Ovary (tissue), 3 donors: ENCODE results near the gene AGMO.

ENCODE experiments used
- EP300 ChIP-seq: sonication (generic); formaldehyde crosslinking; IDR thresholded peaks from one replicate; pipeline ENCODE4 v1.6.1; 2017; ENCODE audit warnings: antibody characterized with exemption
- POLR2A ChIP-seq: fragments of 450-650 bp; IDR thresholded peaks from one replicate; pipeline ENCODE4 v1.6.1; 2017; ENCODE audit warnings: antibody characterized with exemption, mild to moderate bottlenecking, moderate library complexity
- TF ChIP-seq, protein P1 (sequence below), 3 donors: fragments of 450-650 bp in 2 of 3; fragments of 200-600 bp in 1 of 3; IDR thresholded peaks; one replicate each; pipeline versions ENCODE4 v1.5.1 to v1.8.0; 2016 to 2022; ENCODE audit warnings: antibody characterized with exemption in 3 of 3, mild to moderate bottlenecking in 1 of 3
- donor health status: DM: no; HTN: no; CAD: no.

DNA sequence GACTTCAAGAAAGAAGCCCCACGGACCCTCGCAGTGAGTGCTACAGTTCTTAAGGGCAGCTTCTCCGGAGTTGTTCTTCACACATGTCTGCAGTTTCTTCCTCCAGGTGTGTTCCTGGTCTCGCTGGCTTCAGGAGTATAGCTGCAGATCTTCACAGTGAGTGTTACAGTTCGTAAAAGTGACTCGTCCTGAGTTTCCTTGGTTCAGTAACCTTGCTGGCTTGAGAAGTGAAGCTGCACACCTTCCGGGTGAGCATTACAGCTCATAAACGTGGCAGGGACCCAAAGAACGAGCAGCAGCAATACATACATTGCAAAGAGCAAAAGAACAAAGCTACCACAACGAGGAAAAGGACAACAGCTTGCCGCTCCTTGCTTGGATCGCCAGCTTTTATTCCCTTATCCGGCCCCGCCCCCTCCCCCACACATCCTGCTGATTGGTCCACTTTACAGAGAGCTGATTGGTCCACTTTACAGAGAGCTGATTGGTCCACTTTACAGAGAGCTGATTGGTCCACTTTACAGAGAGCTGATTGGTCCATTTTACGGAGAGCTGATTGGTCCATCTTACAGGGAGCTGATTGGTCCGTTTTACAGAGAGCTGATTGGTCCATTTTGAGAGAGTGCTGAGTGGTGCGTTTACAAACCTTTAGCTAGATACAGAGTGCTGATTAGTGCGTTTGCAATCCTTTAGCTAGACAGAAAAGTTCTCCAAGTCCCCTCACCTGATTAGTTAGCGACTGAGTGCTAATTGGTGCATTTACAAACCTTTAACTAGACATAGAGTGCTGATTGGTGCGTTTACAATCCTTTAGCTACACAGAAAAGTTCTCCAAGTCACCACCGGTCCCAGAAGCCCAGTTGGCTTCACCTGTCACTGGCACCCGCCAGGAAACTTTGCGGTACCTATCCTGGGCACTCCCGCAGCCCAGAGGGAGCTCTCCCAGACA lies 165.3 kb downstream of the AGMO start:
- TF ChIP-seq, protein P1, sequence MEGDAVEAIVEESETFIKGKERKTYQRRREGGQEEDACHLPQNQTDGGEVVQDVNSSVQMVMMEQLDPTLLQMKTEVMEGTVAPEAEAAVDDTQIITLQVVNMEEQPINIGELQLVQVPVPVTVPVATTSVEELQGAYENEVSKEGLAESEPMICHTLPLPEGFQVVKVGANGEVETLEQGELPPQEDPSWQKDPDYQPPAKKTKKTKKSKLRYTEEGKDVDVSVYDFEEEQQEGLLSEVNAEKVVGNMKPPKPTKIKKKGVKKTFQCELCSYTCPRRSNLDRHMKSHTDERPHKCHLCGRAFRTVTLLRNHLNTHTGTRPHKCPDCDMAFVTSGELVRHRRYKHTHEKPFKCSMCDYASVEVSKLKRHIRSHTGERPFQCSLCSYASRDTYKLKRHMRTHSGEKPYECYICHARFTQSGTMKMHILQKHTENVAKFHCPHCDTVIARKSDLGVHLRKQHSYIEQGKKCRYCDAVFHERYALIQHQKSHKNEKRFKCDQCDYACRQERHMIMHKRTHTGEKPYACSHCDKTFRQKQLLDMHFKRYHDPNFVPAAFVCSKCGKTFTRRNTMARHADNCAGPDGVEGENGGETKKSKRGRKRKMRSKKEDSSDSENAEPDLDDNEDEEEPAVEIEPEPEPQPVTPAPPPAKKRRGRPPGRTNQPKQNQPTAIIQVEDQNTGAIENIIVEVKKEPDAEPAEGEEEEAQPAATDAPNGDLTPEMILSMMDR (IDR thresholded peaks at IDR 0.05): no peak
- TF ChIP-seq POLR2A (no peak), EP300 (no peak)
